ENCODE results near the gene DGCR8. TPM values are rescaled to one million over a fixed set of nuclear protein-coding genes. Genes with fewer than 3 reads are reported as not detected.

Gene DGCR8
- 59.5 TPM for polyA plus RNA-seq (2012; ENCODE audit: insufficient read depth, insufficient read length, low read depth)

DNA sequence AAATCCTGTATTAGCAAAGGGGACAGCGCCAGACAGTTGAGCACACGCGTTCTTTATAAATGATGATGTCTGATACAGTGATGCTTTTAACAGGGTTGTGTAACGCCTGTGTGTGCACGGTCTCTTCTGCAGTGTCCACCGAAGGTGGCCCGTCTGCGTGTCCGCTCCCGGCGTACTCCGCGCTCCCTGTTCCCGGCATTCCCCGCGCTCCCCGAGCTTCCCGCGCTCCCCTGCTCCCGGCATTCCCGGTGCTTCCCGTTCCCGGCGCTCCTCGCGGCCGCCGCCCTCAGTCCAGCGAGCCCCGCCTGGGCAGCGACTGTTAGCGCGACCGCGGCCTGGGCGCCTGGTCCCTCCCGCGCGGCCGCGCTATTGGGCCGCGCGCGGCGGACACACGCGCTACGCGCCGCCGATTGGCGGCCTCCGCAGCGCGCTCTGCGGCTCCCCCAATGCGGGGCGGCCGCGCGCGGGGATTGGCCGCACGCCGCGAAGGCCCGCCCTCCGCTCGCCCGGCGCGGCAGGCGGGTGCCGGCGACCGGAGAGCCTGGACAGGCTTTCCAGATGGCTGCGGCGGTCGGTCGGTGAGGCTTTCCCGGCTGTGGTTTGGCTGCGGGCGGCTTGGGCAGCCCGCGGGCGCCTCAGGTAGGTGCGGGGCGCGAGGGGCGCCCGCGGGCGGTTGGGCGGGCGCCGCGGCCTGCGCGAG, at the start of gene DGCR8:
Gene DGCR8, plus strand, starts transcription at position 497 of the 700 bp plus-strand sequence. CDS start 5,723 bp downstream, outside the sequence.
- Histone ChIP-seq H3K27me3 (no peaks in the 10 kb centered on the region), H3K9me3 (no peaks in the 10 kb centered on the region), H3K4me1 (peaks cover 6% of the 10 kb centered on the region), H3K36me3 (peaks cover 13% of the 10 kb centered on the region), H3K4me3 (ENCODE audit: low read depth, low read length) (peak within 1 kb of the TSS; percentile 97)
- TF ChIP-seq CTCF (IDR thresholded peaks at IDR 0.05; ENCODE audit: low read depth, low read length), result no peak
- DNase-seq, result peak; percentile 96

GRCh38 chr22:20031732-20032406, 48.2 kb upstream of the DGCR8 start:
- Histone ChIP-seq H3K4me3 (ENCODE audit: low read depth, low read length) (no peak overlapping the region), H3K4me1 (no peaks in the 10 kb centered on the region), H3K9me3 (no peaks in the 10 kb centered on the region), H3K27me3 (no peaks in the 10 kb centered on the region), H3K36me3 (no peaks in the 10 kb centered on the region)
- no peak for TF ChIP-seq CTCF (IDR thresholded peaks at IDR 0.05; ENCODE audit: low read depth, low read length)
- no peak for DNase-seq

- Histone ChIP-seq H3K4me1 (peaks cover 2% of the 10 kb centered on the region; the same call in 1 of the 2 replicates), H3K27me3 (no peaks in the 10 kb centered on the region), H3K36me3 (no peaks in the 10 kb centered on the region), H3K4me3 (ENCODE audit: low read depth, low read length) (no peak overlapping the region), H3K9me3 (no peaks in the 10 kb centered on the region)
- TF ChIP-seq CTCF (IDR thresholded peaks at IDR 0.05; ENCODE audit: low read depth, low read length), result no peak
- DNase-seq, result no peak
Observed at GRCh38 chr22:20032407-20032991, 47.5 kb upstream of the DGCR8 start.

- DNase-seq, result no peak
- Histone ChIP-seq H3K36me3 (no peaks in the 10 kb centered on the region), H3K4me1 (peaks cover 8% of the 10 kb centered on the region; the same call in 1 of the 2 replicates), H3K4me3 (ENCODE audit: low read depth, low read length) (no peak overlapping the region), H3K27me3 (no peaks in the 10 kb centered on the region), H3K9me3 (no peaks in the 10 kb centered on the region)
- no peak for TF ChIP-seq CTCF (IDR thresholded peaks at IDR 0.05; ENCODE audit: low read depth, low read length)
Observed at GRCh38 chr22:20033045-20033706, 46.9 kb upstream of the DGCR8 start.

DNA sequence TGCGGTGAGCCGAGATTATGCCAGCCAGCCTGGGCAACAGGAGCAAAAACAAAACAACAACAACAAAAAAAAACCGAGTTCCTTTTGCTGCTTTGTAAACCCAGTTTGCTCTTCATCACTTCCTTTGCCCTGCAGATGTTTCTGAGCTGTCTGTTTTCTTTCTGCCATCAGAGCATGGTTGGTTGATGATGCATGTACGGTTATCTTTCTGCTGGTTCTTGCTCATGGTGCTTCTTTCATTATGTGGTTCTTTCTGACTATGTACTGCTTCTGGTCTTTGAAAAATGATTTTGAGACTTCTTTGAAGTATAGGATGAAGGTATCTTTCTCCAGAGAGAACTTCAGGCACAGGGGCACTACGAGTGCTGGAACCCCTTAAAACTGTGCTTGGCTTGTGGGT, 45.9 kb upstream of the DGCR8 start:
- no peak for TF ChIP-seq CTCF (IDR thresholded peaks at IDR 0.05; ENCODE audit: low read depth, low read length)
- no peak overlapping the region for H3K4me3 ChIP-seq (ENCODE audit: low read depth, low read length)
- H3K36me3 ChIP-seq, result no peaks in the 10 kb centered on the region
- H3K9me3 ChIP-seq, result no peaks in the 10 kb centered on the region
- H3K4me1 ChIP-seq, result peaks cover 8% of the 10 kb centered on the region; the same call in 1 of the 2 replicates
- H3K27me3 ChIP-seq, result no peaks in the 10 kb centered on the region
- DNase-seq, result no peak
